Caco-2 (cell line): Measurements from ENCODE around the gene C1S. TPM values are rescaled to one million over a fixed set of nuclear protein-coding genes. Genes with fewer than 3 reads are reported as not detected.

Experiments
- BruUV-seq: library from RNA; stranded (reverse); fragments of 400-500 nt; replicated peaks from 2 replicates; lab custom pipeline; 2021; lab: Mats Ljungman, UMichigan
- CTCF ChIA-PET: fragments of 300-600 bp; sonication (Branson Sonifier 250); formaldehyde crosslinking; loops from one replicate; lab custom pipeline; 2022; ENCODE audit warnings: antibody characterized with exemption; lab: Charles Lee
- POLR2A ChIA-PET: fragments of 300-600 bp; sonication (Branson Sonifier 250); formaldehyde crosslinking; loops from one replicate; lab custom pipeline; 2022; ENCODE audit warnings: antibody characterized with exemption; lab: Charles Lee
- DNase-seq, 2 experiments: peaks; one replicate each; pipeline versions ENCODE4 v3.0.0 to v3.0.0-alpha.2; 2020 to 2022
- H3K27me3 ChIP-seq: replicated peaks from 2 replicates; pipeline ENCODE4 v1.6.0; 2011; ENCODE audit warnings: low read length; ENCODE audit not compliant: control insufficient read depth, insufficient read depth
- H3K36me3 ChIP-seq: 2 replicates; pipeline ENCODE4 v1.5.1; 2011; ENCODE audit warnings: low read length; ENCODE audit not compliant: control insufficient read depth, insufficient read depth
- H3K4me1 ChIP-seq: fragments of 250-450 bp; sonication (Bioruptor Pico); 2 replicates; pipeline ENCODE4 v1.5.1; 2020; ENCODE audit warnings: mild to moderate bottlenecking
- H3K4me3 ChIP-seq: 2 replicates; pipeline ENCODE4 v1.5.1; 2011; ENCODE audit warnings: low read depth, mild to moderate bottlenecking, control low read depth, low read length
- H3K9me3 ChIP-seq: fragments of 250-450 bp; sonication (Bioruptor Pico); 2 replicates; pipeline ENCODE4 v1.5.1; 2020; ENCODE audit warnings: mild to moderate bottlenecking, moderate library complexity
- H3K27ac Mint-ChIP-seq: one replicate; pipeline ENCODE4 v1.8.0; 2022; ENCODE audit warnings: mixed read lengths; ENCODE audit not compliant: unreplicated experiment
- H3K27me3 Mint-ChIP-seq: one replicate; pipeline ENCODE4 v1.8.0; 2022; ENCODE audit warnings: mixed read lengths; ENCODE audit not compliant: insufficient read depth, unreplicated experiment
- H3K36me3 Mint-ChIP-seq: one replicate; pipeline ENCODE4 v1.8.0; 2022; ENCODE audit warnings: mild to moderate bottlenecking, mixed read lengths; ENCODE audit not compliant: insufficient read depth, unreplicated experiment
- H3K4me1 Mint-ChIP-seq: one replicate; pipeline ENCODE4 v1.8.0; 2022; ENCODE audit warnings: low read depth, mixed read lengths; ENCODE audit not compliant: unreplicated experiment
- H3K4me3 Mint-ChIP-seq: one replicate; pipeline ENCODE4 v1.8.0; 2022; ENCODE audit warnings: mild to moderate bottlenecking, moderate library complexity, mixed read lengths; ENCODE audit not compliant: unreplicated experiment
- H3K9me3 Mint-ChIP-seq: one replicate; pipeline ENCODE4 v1.8.0; 2022; ENCODE audit warnings: mixed read lengths; ENCODE audit not compliant: unreplicated experiment
- intact Hi-C: fragments of 100-400 bp; cut with micrococcal nuclease; formaldehyde crosslinking; loops from one replicate; pipeline ENCODE4 v1.10.0; 2022; ENCODE audit not compliant: unreplicated experiment
- total RNA-seq: library from RNA; stranded (reverse); gene quantifications from 2 replicates; pipeline ENCODE4 v1.2.3, GENCODE V29; 2022
- TF ChIP-seq, protein P1 (sequence below), 2 experiments: fragments of 200-600 bp in 1 of 2; IDR thresholded peaks; 1 replicate in 1 of 2; 2 replicates in 1 of 2; pipeline versions ENCODE4 v1.5.1 to v1.8.0; 2011 to 2022; ENCODE audit warnings: antibody characterized with exemption in 1 of 2, control low read depth in 1 of 2, inconsistent platforms in 1 of 2, low read depth in 1 of 2, low read length in 1 of 2, mild to moderate bottlenecking in 1 of 2, moderate library complexity in 1 of 2; ENCODE audit not compliant: insufficient read depth in 1 of 2, severe bottlenecking in 1 of 2, unreplicated experiment in 1 of 2

The C1S gene
- total RNA-seq, 1 experiment from 2014 or later, result 6.1 TPM

DNA sequence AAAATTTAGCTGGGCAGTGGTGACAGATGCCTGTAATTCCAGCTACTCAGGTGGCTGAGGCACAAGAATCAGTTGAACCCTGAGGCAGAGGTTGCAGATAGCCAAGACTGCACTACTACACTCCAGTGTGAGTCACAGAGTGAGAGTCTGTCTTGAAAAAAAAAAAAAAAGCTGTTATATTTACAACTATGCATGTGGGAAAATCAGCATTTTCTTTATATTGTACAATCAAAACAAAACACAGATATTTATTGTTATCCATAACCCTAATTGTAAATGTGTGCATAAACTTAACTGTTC lies 19.3 kb downstream of the C1S start:
- ChIA-PET POLR2A (interaction anchor here (0.5 to 0.7 kb wide), 4 partner anchors 11 to 99 kb away, joined by 3 to 6 read pairs (median 3); no protein-coding TSS in a partner anchor), CTCF (interaction anchor here (0.7 to 2.3 kb wide), 4 partner anchors 19 to 118 kb away, joined by 3 to 9 read pairs (median 3); partner anchors contain the start of gene C1S)
- TF ChIP-seq, protein P1, sequence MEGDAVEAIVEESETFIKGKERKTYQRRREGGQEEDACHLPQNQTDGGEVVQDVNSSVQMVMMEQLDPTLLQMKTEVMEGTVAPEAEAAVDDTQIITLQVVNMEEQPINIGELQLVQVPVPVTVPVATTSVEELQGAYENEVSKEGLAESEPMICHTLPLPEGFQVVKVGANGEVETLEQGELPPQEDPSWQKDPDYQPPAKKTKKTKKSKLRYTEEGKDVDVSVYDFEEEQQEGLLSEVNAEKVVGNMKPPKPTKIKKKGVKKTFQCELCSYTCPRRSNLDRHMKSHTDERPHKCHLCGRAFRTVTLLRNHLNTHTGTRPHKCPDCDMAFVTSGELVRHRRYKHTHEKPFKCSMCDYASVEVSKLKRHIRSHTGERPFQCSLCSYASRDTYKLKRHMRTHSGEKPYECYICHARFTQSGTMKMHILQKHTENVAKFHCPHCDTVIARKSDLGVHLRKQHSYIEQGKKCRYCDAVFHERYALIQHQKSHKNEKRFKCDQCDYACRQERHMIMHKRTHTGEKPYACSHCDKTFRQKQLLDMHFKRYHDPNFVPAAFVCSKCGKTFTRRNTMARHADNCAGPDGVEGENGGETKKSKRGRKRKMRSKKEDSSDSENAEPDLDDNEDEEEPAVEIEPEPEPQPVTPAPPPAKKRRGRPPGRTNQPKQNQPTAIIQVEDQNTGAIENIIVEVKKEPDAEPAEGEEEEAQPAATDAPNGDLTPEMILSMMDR (IDR thresholded peaks at IDR 0.05; ENCODE audit: insufficient read depth in 1 of 2, low read depth in 1 of 2, low read length in 1 of 2, severe bottlenecking in 1 of 2, unreplicated experiment in 1 of 2), result no peak
- no peak overlapping the region for H3K27ac Mint-ChIP-seq
- peaks cover 7% of the 10 kb centered on the region for H3K4me1 Mint-ChIP-seq
- intact Hi-C loops, result no loop called here
- peaks cover 12% of the 10 kb centered on the region for H3K9me3 Mint-ChIP-seq
- DNase-seq, result no peak
- no peaks in the 10 kb centered on the region for H3K27me3 Mint-ChIP-seq
- peaks cover 4% of the 10 kb centered on the region for H3K36me3 Mint-ChIP-seq
- no TSS peak for BruUV-seq
- H3K4me3 ChIP-seq, result no peak overlapping the region
- no peak overlapping the region for H3K4me3 Mint-ChIP-seq
- no peaks in the 10 kb centered on the region for H3K9me3 ChIP-seq
- no peaks in the 10 kb centered on the region for H3K27me3 ChIP-seq
- H3K36me3 ChIP-seq, result no peaks in the 10 kb centered on the region
- H3K4me1 ChIP-seq, result peaks cover 21% of the 10 kb centered on the region

GRCh38 chr12:7081037-7081436 lies 20.5 kb downstream of the C1S start:
- peaks cover 12% of the 10 kb centered on the region for H3K9me3 Mint-ChIP-seq
- Histone ChIP-seq H3K27me3 (no peaks in the 10 kb centered on the region), H3K4me1 (peaks cover 21% of the 10 kb centered on the region), H3K36me3 (no peaks in the 10 kb centered on the region), H3K9me3 (no peaks in the 10 kb centered on the region), H3K4me3 (no peak overlapping the region)
- ChIA-PET CTCF (interaction anchor here (2.3 kb wide), 1 partner anchor 27 kb away, joined by 9 read pairs; no protein-coding TSS in a partner anchor), POLR2A (no interaction called here)
- no peaks in the 10 kb centered on the region for H3K27me3 Mint-ChIP-seq
- no peak overlapping the region for H3K27ac Mint-ChIP-seq
- no peak for DNase-seq
- intact Hi-C loops, result no loop called here
- no peak overlapping the region for H3K4me3 Mint-ChIP-seq
- BruUV-seq, result no TSS peak
- H3K36me3 Mint-ChIP-seq, result peaks cover 4% of the 10 kb centered on the region
- TF ChIP-seq, protein P1 (IDR thresholded peaks at IDR 0.05; ENCODE audit: insufficient read depth in 1 of 2, low read depth in 1 of 2, low read length in 1 of 2, severe bottlenecking in 1 of 2, unreplicated experiment in 1 of 2), result no peak
- H3K4me1 Mint-ChIP-seq, result peaks cover 7% of the 10 kb centered on the region

- H3K4me3 ChIP-seq, result no peak overlapping the region
- no peak overlapping the region for H3K27ac Mint-ChIP-seq
- TF ChIP-seq, protein P1 (IDR thresholded peaks at IDR 0.05; ENCODE audit: insufficient read depth in 1 of 2, low read depth in 1 of 2, low read length in 1 of 2, severe bottlenecking in 1 of 2, unreplicated experiment in 1 of 2), result no peak
- no TSS peak for BruUV-seq
- H3K9me3 Mint-ChIP-seq, result peaks cover 12% of the 10 kb centered on the region
- intact Hi-C loops, result no loop called here
- H3K4me1 Mint-ChIP-seq, result peaks cover 7% of the 10 kb centered on the region
- ChIA-PET POLR2A (no interaction called here), CTCF (no interaction called here)
- no peaks in the 10 kb centered on the region for H3K27me3 Mint-ChIP-seq
- no peaks in the 10 kb centered on the region for H3K27me3 ChIP-seq
- no peak for DNase-seq
- H3K9me3 ChIP-seq, result no peaks in the 10 kb centered on the region
- H3K4me1 ChIP-seq, result peaks cover 21% of the 10 kb centered on the region
- no peak overlapping the region for H3K4me3 Mint-ChIP-seq
- no peaks in the 10 kb centered on the region for H3K36me3 ChIP-seq
- H3K36me3 Mint-ChIP-seq, result peaks cover 4% of the 10 kb centered on the region
These were observed 22.6 kb downstream of the C1S start for GRCh38 chr12:7083125-7083524.
